GM21576 (cell line): ENCODE measurements around the gene ADSS2.
A peak's percentile ranks its signal among the peaks of the same experiment; 100 is the strongest.

Source experiments
- ATAC-seq: cut with Tn5 transposase; IDR thresholded peaks from one replicate; pipeline ENCODE4 v1.9.1; 2021; ENCODE audit warnings: mild to moderate bottlenecking, moderate library complexity; ENCODE audit not compliant: unreplicated experiment

ADSS2 gene

DNA sequence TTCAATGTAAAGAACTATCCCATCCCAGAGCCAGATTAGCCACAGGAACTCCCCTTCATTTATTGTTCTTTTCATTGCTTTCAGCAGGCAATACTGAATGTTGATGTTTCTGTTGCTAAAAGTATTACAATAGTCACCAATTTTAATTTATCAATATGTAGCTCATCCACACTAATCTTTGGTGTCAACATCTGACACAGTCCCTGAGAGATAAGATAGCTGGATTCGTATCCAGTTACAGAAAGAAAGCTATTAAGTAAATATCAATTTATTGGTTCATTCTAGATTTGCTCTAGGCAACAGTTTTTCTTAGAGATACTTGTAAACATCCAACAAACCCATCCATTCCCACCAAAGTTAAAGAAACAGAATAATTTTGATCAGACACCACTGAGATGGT lies 4.7 kb downstream of the ADSS2 start:
- no peak for ATAC-seq

DNA sequence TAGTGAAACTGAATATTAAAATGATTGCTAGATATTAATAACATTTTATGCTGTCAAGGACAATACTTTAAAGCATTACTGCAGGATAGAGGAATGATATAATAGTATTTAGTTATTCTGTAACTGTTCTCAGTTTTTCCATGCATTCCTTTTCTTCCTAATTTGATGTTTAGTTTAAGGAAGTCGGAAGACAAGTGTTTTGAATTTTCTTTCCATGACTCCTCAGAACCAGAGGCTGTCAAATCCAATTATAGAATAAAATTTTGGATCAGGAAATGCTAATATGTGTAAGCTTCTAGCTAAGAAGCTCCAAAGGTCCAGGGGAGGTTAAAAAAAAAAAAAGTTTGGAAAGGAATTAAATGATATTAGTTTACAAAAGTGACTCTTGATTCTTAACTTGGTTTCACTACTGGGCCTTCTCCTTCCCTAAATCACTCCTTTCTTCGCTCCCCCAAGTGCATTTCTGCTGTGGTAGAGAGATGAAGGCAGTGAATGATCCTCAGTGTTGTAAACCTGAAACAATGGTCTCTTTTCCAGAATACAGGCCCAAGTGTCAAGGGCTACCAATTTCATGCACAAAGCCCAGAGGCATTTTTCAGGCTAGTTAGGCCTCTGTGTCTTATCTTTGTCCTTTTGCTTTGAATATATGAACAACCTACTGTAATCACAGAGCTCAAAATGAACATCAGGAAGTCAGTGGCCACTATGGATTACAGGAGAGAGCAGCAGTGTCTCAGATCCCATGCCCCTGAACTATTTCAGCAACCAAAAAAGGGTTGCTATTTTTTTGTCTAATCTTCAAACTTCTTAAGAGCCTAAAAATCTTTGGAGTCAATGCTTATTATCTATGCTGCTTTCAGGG lies 6.2 kb downstream of the ADSS2 start:
- ATAC-seq: no peak

DNA sequence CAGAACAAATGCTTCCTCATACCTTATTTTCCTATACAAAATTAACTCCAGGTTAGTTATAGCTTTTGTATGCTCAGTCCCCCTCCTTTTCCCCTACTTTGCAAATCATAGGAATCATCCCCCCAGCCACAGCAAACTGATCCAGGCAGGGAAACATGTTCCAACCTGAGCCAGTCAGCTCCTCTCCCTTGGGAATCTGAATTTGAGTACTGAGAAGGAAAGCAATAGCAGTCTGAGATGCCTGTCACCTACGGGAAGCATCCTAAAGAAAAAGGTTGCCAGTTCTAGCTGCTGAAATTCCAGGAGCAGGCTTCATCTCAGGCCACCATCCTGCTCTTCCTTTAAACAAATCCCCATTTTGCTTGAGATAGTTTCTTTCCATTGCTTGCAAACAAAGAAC lies 6.9 kb downstream of the ADSS2 start:
- no peak for ATAC-seq

DNA sequence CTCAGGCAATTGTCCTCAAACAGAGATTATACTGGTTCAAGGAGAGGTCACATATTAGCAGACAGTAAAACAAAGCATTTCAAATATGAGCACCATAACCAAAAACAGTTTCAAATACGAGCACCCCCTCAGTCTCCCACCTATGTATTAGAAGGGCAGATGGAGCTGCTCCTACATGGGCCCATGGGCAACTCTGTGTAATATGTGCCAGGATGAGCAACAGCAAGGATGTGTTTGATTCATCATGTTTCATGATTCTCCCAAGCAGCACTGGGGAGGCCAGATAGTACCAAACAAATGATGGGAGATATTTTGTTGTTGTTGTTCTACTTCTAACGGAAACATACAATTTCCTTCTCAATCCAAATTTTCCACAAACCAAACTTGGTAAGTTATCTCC lies 8.9 kb downstream of the ADSS2 start:
- no peak for ATAC-seq

DNA sequence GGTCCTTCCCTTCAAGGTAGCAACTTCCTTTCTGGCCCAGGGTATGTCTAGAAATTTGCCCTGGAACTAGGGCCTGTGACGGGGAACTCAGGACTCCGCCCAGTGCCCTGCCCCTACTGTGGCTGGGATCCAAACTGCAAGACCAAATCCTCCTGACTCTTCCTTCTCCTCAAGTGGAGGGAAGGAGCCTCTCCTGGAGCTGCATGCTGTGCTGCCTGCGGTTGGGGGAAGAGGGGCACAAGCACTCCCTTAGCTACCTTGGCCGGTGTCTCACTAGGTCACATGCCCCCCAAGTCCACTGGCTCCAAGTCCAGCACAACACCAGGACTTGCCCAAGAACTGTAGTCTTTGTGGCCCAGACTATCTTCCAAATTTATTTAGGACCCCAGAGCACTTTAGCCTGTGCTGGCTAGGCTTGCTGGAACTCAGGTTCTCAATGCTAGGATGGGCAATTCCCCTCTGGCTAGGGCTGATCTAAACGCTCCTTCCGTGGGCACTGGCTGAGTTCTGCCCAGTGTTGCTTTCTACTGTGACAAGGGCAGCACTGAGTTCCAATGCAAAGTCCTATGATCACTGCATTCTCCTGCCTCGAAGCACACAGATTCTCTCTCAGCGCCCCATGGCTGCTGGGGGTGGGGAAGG lies 12.2 kb downstream of the ADSS2 start:
- ATAC-seq: no peak

DNA sequence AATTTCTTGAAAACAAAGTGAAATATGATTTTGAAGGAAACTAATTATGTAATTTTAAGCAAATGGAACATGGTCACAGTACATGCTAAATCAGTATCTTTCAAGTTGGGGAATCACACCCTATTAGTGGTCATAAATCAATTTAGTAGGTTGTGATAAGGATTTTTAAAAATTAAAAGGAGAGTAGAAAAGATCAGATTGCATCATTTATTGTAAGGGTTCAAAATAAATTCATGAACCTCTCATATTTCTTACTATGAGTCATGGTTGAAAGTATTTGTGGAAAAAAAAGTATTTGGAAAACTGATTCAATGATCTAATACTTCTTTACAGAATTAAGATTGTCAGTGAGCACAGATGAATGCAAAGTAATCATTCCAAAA lies 14.6 kb downstream of the ADSS2 start:
- ATAC-seq: no peak

DNA sequence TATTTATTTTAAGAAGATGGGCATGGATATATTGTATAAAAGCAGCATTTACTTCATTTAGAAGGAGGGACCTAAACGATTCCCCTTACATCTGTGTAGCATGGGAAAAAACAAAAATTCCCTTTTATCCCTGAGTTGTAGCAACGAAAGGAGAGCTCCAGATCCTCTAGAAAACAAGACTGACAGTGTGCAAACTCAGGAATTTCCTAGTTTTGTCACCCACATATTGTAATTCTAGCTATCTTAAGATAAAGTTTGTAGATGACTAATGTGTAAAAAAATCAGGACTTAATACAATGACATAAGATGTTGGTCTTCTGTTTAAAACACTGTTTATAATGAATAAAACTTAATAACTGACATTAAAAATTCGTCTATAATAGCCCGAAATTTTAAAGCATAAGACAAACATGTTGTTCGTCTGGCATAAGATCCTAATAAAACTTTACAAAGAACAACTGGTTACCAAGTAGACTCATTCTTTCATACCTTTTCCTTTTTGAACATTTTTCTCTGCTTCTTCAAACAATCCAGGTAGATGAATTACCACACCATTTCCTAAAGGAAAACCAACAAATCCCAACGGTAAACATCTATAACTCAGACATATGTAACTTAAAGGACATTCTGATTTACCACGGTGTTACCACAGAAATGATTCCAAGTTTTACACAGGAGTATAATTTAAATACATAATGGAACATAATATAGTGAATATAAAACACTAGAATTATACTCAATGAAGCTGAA lies 15.2 kb downstream of the ADSS2 start:
- ATAC-seq: no peak

DNA sequence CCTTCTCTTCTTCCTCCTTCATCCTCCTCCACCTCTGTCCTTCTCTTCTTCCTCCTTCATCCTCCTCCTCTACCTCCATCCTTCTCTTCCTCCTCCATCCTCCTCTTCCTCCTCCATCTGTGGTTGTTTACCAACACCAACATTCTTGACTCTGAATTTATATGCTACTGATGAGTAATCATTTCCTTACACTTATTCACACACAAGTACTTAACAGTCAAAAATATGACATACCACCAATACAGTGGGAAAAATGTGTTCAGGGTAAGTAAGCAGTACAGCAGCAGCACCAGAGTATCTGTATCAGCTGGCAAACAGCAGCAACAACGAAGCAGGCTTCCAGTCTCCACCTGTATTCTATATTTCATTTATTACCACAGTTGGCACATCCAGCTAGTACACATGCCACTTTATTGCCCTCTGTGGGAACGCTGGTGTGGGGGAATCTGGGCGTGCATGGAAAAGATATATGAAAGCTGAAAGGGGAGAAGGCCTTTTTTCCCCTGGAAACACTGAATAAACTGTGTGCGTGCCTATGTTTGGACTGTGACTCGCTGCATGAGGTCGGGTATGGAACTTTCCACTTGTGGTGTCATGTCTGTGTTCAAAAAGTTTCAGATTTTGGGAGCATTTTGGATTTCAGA lies 16.0 kb downstream of the ADSS2 start:
- no peak for ATAC-seq

DNA sequence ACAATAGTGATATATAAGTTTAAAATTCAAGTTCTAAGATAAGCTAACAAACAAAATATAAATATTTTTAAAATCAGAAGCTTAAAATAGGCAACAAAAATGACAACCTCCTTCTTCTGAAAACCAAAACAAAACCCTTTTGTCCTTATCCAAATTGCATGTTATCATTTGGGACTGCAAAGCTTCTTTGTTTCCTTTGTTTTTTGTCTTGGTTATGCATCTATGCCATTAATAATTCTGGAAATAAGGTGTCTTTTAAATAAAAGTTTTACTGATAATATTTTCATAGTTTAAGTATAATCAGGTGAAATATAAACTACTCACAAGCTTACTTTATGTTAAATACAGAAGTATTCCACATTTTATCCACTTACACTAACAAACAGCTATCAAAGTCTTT lies 20.5 kb downstream of the ADSS2 start:
- no peak for ATAC-seq

DNA sequence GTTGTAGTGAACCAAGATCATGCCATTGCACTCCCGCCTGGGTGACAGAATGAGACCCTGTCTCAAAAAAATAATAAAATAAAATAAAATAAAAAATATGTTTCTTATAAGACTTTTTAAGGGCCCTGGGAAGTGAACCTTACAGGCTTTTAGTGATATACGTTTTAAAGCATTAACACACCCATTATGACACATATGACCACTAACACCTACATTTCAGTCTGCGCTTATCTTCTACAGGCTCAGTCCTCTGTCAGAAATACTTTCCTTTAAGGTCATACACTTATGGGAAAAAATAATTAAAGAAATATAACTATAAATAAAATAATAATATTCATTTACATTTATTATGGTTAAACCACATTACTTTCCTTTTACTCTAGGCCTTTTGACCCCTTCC lies 21.9 kb downstream of the ADSS2 start:
- no peak for ATAC-seq

DNA sequence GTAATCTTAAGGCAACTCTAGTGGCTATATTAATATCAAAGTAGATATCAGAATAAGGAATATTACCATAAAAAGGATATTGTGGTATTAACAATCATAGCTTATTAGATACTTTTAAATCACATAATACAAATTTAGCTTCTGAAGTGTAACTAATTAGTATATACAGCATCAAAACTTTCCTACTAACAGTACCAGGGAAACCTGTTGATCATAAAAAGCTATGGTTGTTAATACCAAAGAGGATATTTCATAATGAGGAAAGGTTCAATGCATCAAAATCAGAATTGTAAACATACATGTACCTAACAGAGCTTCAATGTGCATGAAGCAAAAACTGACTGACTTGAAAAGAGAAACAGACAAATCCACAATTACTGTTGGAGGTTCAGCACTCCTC lies 24.1 kb downstream of the ADSS2 start:
- ATAC-seq: no peak

DNA sequence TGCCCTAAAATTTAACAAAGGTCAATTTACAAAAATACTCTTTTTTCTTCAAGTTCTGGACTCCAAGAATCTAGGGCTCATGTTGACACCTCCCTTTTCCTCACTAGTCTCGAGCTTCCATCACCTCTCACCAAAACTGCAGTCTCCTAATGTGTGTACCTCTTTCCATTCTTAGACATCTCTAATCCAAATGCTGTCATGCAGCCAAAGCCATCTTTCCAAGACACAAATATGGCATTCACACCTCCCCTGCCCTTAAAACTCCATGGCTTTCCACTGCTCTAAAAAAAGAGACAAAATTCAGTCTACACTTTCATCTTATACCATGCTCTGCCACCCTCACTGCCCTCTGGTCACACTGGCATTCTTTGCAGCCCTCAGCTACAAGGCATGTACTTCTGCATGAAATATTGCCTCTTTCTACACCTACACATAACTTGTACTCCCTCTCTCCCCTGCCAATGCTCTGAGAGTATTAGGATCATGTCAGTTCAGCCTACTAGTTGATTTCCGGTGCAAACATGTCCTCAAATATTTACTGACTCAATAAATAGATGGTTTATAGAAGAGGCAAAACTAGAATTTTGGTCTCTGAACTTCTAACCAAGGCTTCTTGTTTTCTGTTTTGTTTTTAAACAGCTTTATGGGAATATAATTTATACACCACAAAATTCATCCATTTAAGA lies 26.9 kb downstream of the ADSS2 start:
- no peak for ATAC-seq

DNA sequence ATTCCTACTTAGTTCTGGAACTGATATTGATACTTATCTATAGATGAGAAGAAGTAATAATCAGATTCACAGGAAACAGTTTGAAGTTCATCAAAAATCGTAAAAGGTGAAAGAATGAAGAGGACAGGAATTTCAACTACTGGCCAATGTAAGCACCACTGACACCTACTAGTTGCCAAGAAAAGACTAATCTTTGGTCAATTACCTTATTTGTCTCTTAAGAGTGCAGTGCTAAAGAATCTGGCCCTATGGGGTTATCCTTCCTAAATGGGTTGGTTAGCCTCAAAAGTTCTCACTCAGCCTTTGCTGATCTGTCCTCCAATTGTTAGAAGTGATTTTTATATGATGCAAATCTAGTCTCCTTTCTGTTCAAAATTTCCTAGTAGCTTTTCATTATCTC lies 29.5 kb downstream of the ADSS2 start:
- ATAC-seq: no peak

DNA sequence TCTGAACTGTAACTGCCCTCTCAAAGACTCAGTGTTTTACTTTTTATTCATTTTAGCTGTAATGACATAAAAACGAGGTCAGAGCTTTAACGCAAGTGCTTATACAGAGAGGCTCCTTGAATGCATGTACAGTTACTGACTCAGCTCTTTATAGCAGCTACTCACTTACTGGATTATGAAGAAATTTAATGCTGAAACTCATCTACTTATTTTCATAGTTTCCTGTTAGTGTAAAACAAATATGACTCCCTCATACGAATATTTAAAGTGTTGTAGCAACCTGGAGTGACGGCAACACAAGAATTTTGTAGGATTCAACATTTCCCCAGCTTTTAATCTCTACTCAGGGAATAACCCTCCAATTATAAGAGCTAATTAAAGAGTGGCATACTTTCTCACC lies 32.7 kb downstream of the ADSS2 start:
- no peak for ATAC-seq

DNA sequence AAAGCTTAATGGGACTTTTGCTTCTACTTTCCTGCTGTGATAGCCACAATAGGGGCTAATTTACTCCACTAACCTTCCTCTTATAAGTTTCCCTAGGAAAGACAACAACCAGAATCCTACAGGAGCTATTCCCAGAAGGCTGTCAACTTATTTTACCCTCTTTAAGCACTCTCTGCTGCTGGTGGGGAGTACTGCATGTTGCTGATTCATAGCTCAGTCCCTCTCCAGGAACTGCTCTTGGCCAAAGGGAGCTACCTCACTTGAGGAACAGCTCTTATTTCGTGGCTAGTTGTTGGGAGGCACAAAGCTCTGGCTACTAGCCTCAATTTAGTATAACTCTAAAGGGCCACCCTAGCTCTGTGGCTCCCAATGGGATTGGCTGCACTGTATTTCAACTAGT lies 37.2 kb downstream of the ADSS2 start:
- no peak for ATAC-seq

DNA sequence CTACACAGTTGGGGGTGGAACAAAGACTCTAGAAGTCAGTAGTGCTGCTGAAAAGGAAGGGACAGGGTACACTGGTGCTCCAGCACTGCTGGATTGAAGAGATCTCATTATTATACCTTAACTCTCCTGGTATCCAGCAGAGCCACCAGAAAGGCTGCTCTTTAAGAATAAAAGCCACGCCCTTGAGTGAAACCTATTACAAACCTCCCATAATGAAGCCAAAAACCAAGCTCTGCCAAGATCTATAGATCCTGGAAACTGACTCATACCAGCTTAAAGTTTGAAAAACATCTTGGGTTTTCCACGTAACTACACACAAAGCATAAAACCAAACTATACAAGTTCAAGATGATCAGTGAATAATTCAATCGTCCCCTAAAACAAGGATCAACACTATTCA lies 38.0 kb downstream of the ADSS2 start:
- ATAC-seq: no peak

DNA sequence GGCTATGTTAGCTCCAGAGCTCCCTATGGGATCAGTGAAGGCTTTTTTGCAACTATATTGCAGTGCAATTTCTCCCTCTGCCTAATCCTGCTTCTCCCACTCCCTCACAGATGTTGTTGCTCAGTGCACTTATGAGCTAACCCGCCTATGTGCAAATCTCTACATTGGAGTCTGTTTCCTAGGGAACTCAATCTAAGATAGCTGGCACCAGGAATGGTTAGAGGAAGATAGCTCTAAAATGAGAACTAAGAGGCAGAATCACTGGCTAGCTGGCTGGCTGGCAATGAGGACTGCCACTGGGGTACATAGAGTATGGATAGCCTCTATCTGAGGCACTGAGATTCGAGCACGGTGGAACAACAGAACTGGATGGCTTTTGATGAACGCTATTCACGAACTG lies 39.5 kb downstream of the ADSS2 start:
- no peak for ATAC-seq

DNA sequence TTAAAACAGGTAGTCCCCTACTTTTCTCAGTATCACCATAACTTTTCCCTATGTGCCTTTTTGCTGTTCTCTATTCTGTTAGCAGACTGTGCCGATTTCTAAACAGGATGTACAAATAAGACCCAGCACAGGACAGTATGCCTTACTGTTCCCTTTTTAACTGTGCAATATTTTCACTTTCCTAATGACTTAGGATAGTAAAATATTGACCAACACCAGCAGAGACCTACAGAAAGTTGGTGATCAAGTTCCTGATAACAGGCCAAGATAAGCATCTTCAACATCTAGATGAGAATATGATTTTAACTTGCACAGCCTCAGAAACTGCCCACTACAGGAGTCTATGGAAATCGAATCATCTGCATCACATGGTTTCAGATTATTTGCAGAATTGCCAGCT lies 42.0 kb downstream of the ADSS2 start:
- peak; percentile 79 for ATAC-seq

DNA sequence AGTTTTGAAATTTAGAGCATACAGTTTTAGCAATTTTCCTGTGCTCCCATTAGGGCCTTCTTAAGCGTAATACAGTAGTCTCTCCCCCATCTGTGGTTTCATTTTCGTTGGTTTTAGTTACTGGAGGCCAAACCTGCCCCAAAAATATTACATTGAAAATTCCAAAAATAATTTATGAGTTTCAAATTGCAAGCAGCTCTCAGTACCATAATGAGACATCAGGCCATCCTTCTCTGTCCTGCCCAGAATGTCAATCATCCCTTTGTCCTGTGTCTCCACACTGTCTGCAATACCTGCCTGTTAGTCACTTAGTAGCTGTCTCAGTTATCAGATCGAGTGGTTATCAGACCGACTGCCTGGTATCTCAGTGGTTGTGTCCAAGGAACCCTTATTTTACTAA lies 45.4 kb downstream of the ADSS2 start:
- peak; percentile 78 for ATAC-seq

DNA sequence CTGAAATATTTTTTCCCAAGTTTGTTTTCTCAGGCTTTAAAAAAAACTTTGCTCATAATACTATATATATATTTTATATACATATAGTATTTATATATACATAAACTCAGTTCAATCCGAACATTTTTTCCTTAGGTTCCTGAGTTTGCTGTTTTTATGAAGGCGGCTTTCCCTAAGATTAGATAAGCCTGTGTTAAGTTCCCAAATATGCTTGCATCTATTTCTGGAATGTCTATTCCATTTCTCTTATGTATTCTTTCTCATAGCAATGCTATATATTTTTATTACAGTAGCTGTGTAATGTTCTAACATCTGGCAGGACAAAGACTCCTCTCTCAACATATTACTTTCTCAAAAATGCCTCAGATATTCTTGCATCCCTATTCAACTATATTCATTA lies 45.9 kb downstream of the ADSS2 start:
- no peak for ATAC-seq

DNA sequence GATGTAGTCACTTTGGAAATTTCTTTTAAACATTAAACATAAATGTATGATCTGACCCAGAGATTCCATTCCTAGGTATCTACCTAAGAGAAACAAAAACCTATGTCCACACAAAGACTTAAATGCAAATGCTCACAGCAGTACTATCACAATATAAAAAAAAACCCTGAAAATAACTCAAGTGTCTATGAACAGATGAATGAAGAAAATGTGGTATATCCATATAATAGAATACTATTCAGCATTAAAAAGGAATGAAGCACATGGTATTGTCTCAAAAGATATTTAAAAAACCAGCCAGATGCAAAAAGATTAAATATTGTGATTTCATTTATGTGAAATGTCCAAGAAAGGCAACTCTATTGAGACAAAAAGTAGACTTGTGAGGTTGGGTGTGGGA lies 48.3 kb downstream of the ADSS2 start:
- no peak for ATAC-seq
